Astrocyte (in vitro differentiated cells and primary cell): Measurements from ENCODE around the gene NIPSNAP2.
"Not testable (repeated sequence)": the region's sequence is repeated elsewhere in the genome, so short reads cannot be mapped to it uniquely, and the experiment has no call there.

Experiments used
- CTCF ChIP-seq: IDR thresholded peaks from 2 replicates; pipeline ENCODE4 v1.5.1; 2011; ENCODE audit warnings: low read depth, mild to moderate bottlenecking, inconsistent platforms, low read length, moderate library complexity; ENCODE audit not compliant: insufficient read depth
- EZH2 ChIP-seq: IDR thresholded peaks from 2 replicates; pipeline ENCODE4 v1.6.1; 2012; ENCODE audit warnings: mild to moderate bottlenecking, low read length, inconsistent platforms; ENCODE audit not compliant: insufficient read depth

- not testable (repeated sequence) for TF ChIP-seq CTCF, EZH2
Observed at GRCh38 chr7:56032578-56032977, 68.2 kb downstream of the NIPSNAP2 start.
